Spinal cord (tissue), 10 donors: Measurements from ENCODE around the gene SNRNP48. TPM values are rescaled to one million over a fixed set of nuclear protein-coding genes. Genes with fewer than 3 reads are reported as not detected.
A peak's percentile ranks its signal among the peaks of the same experiment; 100 is the strongest.

Experiments
- DNase-seq, 6 donors: peaks; one replicate each; pipeline versions ENCODE4 v3.0.0 to v3.0.0-alpha.2; 2013 to 2015; ENCODE audit warnings: low spot score in 6 of 6, low read depth in 4 of 6
- H3K27ac ChIP-seq: one replicate; pipeline ENCODE4 v1.5.1; 2013; ENCODE audit warnings: low read depth, low read length, control low read depth
- H3K27me3 ChIP-seq: one replicate; pipeline ENCODE4 v1.6.1; 2013; ENCODE audit warnings: low read length; ENCODE audit not compliant: control insufficient read depth, insufficient read depth
- H3K36me3 ChIP-seq: one replicate; pipeline ENCODE4 v1.6.1; 2013; ENCODE audit warnings: low read length; ENCODE audit not compliant: control insufficient read depth, insufficient read depth
- H3K4me1 ChIP-seq: one replicate; pipeline ENCODE4 v1.6.1; 2013; ENCODE audit warnings: low read length; ENCODE audit not compliant: control insufficient read depth, insufficient read depth
- H3K4me3 ChIP-seq: one replicate; pipeline ENCODE4 v1.5.1; 2013; ENCODE audit warnings: low read depth, low read length, control low read depth
- H3K9me3 ChIP-seq: one replicate; pipeline ENCODE4 v1.6.1; 2013; ENCODE audit warnings: low read length; ENCODE audit not compliant: control insufficient read depth, insufficient read depth
- WGBS: methylation state at CpG from one replicate; pipeline ENCODE4 v1.1.5; 2013; ENCODE audit warnings: missing lambda C conversion rate; ENCODE audit not compliant: insufficient coverage; 5-methylcytosine and 5-hydroxymethylcytosine counted together
- polyA plus RNA-seq, 2 donors: library from polyadenylated mRNA; unstranded; fragments of 120-200 nt; gene quantifications; one replicate each; pipeline ENCODE4 v1.2.1, GENCODE V29; 2013; ENCODE audit not compliant: insufficient read length in 2 of 2
- total RNA-seq, 2 donors: library from RNA; depleted of rRNA in 1 of 2; stranded (reverse); fragments of 120-200 nt in 1 of 2; fragments of >200 nt in 1 of 2; gene quantifications; one replicate each; pipeline versions ENCODE4 v1.2.3 to v1.2.4, GENCODE V29; 2013 to 2014
- donor health status: healthy.

SNRNP48 gene
- total and polyA plus RNA-seq, 4 donors = 14.5 to 22.9 (median 16.2) TPM

DNA sequence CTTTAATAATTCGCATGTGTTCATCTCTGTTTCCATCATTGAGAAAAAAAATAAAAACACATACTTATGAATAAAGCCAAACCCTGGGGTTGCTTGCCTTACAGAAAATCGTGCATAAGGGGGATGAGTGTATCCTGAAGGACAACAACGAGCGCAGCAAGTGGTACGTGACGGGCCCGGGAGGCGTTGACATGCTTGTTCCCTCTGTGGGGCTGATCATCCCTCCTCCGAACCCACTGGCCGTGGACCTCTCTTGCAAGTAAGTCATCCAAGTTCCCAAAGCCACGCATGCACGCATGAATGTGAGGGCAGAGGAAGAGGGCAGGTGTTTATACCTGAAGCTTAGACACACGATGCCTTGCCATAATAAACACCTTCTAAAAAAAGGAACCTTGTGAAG is 20.9 kb upstream of the SNRNP48 start:
- no peaks in the 10 kb centered on the region for H3K27me3 ChIP-seq
- 88% methylated on average over 8 of the region's 13 CpGs for WGBS
- no peaks in the 10 kb centered on the region for H3K4me1 ChIP-seq
- DNase-seq = no peak
- no peak overlapping the region for H3K27ac ChIP-seq
- no peak overlapping the region for H3K4me3 ChIP-seq
- H3K9me3 ChIP-seq = no peaks in the 10 kb centered on the region
- no peaks in the 10 kb centered on the region for H3K36me3 ChIP-seq

DNA sequence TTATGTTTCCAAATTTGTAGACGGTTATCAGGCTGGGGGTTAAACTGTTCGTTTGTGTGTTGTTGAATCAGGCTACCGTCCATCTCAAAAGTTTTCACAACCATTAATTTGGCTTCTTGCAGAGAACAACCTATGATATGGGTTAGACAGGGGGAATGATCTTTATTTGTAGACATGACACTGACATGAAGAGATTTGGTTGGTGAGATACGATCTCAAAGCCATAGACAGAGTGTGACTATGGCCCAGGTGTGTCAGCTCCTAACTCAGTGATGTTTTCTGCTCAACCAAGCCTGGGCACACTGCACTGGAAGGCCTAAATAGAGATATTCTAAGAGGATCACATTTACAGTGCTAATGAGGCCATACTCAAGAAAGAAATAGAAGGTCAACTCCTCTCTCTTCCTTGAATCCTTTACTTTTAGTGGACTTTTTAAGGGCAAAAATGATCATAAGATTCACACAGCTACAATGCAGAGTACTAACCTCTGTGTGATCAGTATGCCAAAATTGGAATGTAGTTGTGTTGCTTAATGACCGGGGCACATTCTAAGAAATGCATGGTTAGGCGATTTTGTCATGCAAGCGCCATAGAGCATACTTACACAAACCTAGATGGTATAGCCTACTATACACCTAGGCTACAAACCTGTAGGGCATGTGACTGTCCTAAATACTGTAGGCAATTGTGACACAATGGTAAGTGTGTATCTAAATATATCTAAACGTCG is 17.6 kb upstream of the SNRNP48 start:
- Histone ChIP-seq H3K27ac (no peak overlapping the region), H3K27me3 (no peaks in the 10 kb centered on the region), H3K36me3 (no peaks in the 10 kb centered on the region), H3K4me3 (no peak overlapping the region), H3K4me1 (no peaks in the 10 kb centered on the region), H3K9me3 (no peaks in the 10 kb centered on the region)
- 100% methylated on average over 1 of the region's 9 CpGs for WGBS
- DNase-seq = no peak

DNA sequence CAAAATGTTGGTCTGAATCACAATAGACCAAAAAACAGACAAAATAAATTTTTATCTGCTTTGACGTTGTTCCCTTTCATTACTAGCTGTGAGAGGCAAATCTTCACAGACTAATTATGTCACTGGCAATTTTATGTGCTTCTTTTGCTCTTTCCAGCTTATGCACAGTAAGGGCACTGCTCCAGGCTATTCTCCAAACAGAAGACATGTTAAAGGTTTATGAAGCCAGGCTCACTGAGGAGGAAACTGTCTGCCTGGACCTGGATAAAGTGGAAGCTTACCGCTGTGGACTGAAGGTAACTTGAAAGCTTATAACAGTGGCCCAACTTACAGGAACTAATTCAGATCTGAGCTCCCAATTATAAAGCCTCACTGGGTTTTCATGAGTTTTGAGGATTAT is 15.5 kb upstream of the SNRNP48 start:
- H3K9me3 ChIP-seq = no peaks in the 10 kb centered on the region
- no peak overlapping the region for H3K4me3 ChIP-seq
- H3K4me1 ChIP-seq = no peaks in the 10 kb centered on the region
- H3K36me3 ChIP-seq = no peaks in the 10 kb centered on the region
- no peaks in the 10 kb centered on the region for H3K27me3 ChIP-seq
- 44% methylated on average over 2 of the region's 2 CpGs for whole genome bisulfite sequencing
- H3K27ac ChIP-seq = no peak overlapping the region
- DNase-seq = peak in 1 of 6 donors; percentile 19

DNA sequence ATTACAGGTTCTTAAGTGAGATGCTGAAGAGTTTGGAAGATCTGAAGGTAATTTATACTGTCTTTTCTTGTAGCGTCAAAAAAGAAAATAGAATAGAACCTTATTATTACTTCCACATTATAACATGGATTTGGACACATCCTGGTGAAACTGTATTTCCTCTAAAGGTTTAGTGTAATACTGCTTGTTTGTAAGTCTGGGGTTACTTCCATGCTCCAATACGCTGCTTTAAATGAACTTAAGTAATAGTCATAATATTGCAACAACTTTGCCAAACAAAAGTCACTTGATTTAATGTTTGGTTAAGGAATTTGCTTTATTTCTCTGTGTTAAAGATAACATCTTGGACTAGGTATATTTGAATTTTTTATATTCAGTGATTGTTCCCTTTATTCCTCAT is 11.5 kb upstream of the SNRNP48 start:
- Histone ChIP-seq H3K27ac (no peak overlapping the region), H3K27me3 (no peaks in the 10 kb centered on the region), H3K9me3 (no peaks in the 10 kb centered on the region), H3K4me1 (no peaks in the 10 kb centered on the region), H3K4me3 (no peak overlapping the region), H3K36me3 (no peaks in the 10 kb centered on the region)
- no CpG with 5 or more reads among the region's 2 CpGs for WGBS
- DNase-seq = no peak

DNA sequence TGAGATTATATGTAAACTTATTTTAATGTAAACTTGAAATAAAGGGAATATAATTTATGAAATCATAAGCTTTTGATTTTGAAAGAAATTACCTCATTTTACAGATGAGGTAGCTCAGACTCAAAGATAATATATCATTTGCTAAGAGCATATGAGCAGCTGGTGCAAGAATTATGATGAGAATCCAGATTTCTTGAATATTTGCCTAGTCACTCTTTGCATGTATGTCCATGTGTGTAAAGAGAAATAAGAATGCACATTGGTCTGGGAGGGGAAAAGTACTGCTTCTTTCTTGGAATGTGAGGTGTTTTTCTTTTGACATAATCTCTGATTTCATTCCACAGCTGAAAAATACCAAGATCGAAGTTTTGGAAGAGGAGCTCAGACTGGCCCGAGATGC is 11.1 kb upstream of the SNRNP48 start:
- Histone ChIP-seq H3K27me3 (no peaks in the 10 kb centered on the region), H3K36me3 (no peaks in the 10 kb centered on the region), H3K4me1 (no peaks in the 10 kb centered on the region), H3K27ac (no peak overlapping the region), H3K4me3 (no peak overlapping the region), H3K9me3 (no peaks in the 10 kb centered on the region)
- WGBS = 94% methylated on average over 2 of the region's 2 CpGs
- no peak for DNase-seq

DNA sequence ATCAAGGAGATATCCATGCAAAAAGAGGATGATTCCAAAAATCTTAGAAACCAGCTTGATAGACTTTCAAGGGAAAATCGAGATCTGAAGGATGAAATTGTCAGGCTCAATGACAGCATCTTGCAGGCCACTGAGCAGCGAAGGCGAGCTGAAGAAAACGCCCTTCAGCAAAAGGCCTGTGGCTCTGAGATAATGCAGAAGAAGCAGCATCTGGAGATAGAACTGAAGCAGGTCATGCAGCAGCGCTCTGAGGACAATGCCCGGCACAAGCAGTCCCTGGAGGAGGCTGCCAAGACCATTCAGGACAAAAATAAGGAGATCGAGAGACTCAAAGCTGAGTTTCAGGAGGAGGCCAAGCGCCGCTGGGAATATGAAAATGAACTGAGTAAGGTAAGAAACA is 10.1 kb upstream of the SNRNP48 start:
- H3K36me3 ChIP-seq = no peaks in the 10 kb centered on the region
- no peaks in the 10 kb centered on the region for H3K27me3 ChIP-seq
- WGBS = 94% methylated on average over 7 of the region's 9 CpGs
- no peaks in the 10 kb centered on the region for H3K4me1 ChIP-seq
- DNase-seq = no peak
- H3K4me3 ChIP-seq = no peak overlapping the region
- no peak overlapping the region for H3K27ac ChIP-seq
- no peaks in the 10 kb centered on the region for H3K9me3 ChIP-seq

DNA sequence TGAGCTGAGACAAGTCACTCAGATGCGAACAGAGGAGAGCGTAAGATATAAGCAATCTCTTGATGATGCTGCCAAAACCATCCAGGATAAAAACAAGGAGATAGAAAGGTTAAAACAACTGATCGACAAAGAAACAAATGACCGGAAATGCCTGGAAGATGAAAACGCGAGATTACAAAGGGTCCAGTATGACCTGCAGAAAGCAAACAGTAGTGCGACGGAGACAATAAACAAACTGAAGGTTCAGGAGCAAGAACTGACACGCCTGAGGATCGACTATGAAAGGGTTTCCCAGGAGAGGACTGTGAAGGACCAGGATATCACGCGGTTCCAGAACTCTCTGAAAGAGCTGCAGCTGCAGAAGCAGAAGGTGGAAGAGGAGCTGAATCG is 9.5 kb upstream of the SNRNP48 start:
- no peaks in the 10 kb centered on the region for H3K9me3 ChIP-seq
- 92% methylated on average over 13 of the region's 13 CpGs for WGBS
- H3K4me1 ChIP-seq = no peaks in the 10 kb centered on the region
- no peak overlapping the region for H3K27ac ChIP-seq
- no peaks in the 10 kb centered on the region for H3K27me3 ChIP-seq
- no peak overlapping the region for H3K4me3 ChIP-seq
- H3K36me3 ChIP-seq = no peaks in the 10 kb centered on the region
- no peak for DNase-seq

DNA sequence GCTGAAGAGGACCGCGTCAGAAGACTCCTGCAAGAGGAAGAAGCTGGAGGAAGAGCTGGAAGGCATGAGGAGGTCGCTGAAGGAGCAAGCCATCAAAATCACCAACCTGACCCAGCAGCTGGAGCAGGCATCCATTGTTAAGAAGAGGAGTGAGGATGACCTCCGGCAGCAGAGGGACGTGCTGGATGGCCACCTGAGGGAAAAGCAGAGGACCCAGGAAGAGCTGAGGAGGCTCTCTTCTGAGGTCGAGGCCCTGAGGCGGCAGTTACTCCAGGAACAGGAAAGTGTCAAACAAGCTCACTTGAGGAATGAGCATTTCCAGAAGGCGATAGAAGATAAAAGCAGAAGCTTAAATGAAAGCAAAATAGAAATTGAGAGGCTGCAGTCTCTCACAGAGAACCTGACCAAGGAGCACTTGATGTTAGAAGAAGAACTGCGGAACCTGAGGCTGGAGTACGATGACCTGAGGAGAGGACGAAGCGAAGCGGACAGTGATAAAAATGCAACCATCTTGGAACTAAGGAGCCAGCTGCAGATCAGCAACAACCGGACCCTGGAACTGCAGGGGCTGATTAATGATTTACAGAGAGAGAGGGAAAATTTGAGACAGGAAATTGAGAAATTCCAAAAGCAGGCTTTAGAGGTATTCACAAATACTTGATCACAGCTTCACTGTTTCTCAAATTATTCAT is 8.9 kb upstream of the SNRNP48 start:
- H3K9me3 ChIP-seq = no peaks in the 10 kb centered on the region
- no peaks in the 10 kb centered on the region for H3K27me3 ChIP-seq
- 90% methylated on average over 13 of the region's 14 CpGs for WGBS
- H3K4me1 ChIP-seq = no peaks in the 10 kb centered on the region
- DNase-seq = no peak
- no peak overlapping the region for H3K4me3 ChIP-seq
- H3K36me3 ChIP-seq = no peaks in the 10 kb centered on the region
- no peak overlapping the region for H3K27ac ChIP-seq

DNA sequence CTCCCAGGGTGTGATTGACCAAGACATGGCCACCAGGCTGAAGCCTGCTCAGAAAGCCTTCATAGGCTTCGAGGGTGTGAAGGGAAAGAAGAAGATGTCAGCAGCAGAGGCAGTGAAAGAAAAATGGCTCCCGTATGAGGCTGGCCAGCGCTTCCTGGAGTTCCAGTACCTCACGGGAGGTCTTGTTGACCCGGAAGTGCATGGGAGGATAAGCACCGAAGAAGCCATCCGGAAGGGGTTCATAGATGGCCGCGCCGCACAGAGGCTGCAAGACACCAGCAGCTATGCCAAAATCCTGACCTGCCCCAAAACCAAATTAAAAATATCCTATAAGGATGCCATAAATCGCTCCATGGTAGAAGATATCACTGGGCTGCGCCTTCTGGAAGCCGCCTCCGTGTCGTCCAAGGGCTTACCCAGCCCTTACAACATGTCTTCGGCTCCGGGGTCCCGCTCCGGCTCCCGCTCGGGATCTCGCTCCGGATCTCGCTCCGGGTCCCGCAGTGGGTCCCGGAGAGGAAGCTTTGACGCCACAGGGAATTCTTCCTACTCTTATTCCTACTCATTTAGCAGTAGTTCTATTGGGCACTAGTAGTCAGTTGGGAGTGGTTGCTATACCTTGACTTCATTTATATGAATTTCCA is 4.6 kb upstream of the SNRNP48 start:
- Histone ChIP-seq H3K36me3 (no peaks in the 10 kb centered on the region), H3K4me1 (no peaks in the 10 kb centered on the region), H3K4me3 (no peak overlapping the region), H3K27ac (no peak overlapping the region), H3K9me3 (no peaks in the 10 kb centered on the region), H3K27me3 (no peaks in the 10 kb centered on the region)
- DNase-seq = no peak
- 96% methylated on average over 20 of the region's 28 CpGs for WGBS
